ENCODE results near the gene TRMT2A.

Gene TRMT2A

DNA sequence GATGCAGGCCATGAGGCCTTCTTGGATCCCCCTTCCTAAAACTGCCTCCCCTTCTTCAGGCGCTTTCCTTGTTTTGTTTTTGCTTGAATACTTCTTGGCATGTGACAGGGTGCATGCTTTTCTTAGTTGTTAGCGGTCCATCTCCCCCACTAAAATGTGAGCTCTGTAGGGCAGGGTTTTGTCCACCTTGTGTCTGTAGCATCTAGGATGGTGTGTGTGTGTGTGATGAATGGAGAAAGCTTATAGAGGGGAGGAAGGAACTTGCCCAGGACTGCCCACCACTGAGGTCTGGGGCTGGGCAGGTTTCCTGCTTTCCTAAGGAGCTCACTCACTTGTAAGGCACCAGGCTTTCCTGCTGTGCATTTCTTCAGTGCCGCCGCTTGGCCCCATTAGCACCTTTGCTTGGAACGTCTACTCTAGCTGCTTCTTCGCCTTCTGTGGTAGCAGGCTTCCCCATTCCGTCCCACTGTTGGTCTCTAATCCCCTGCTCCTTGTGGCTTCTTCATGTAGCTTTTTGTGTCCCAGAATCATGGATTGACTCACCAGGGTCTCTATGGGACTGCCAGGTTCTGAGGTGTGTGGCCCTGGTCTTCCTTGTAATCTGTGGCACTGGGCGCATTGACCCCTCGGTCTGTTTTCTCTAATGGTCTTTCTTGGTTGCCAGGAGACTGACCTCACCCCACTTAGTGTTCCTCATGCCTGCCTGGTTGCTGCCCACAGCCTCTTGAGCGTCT is 33.7 kb downstream of the TRMT2A start:
- peaks cover 6% of the 10 kb centered on the region for H3K27me3 ChIP-seq (ENCODE audit: insufficient read depth, low read length, poor library complexity, severe bottlenecking)
- H3K4me1 ChIP-seq (ENCODE audit: insufficient read depth, low read length, poor library complexity, severe bottlenecking): peaks cover 42% of the 10 kb centered on the region
- no peaks in the 10 kb centered on the region; the same call in 1 of the 2 replicates for H3F3A ChIP-seq (ENCODE audit: low read depth)
- H4K20me1 ChIP-seq (ENCODE audit: insufficient read depth, low read length, poor library complexity, severe bottlenecking): peaks cover 75% of the 10 kb centered on the region
- peak overlapping the region; percentile 79 for H3K4me2 ChIP-seq (ENCODE audit: low read depth, low read length, poor library complexity, severe bottlenecking)
- no peaks in the 10 kb centered on the region for H3K9me3 ChIP-seq (ENCODE audit: insufficient read depth, low read depth, low read length)
- peaks cover 88% of the 10 kb centered on the region for H3K79me2 ChIP-seq (ENCODE audit: insufficient read depth, low read length)
- TF ChIP-seq, protein P1, sequence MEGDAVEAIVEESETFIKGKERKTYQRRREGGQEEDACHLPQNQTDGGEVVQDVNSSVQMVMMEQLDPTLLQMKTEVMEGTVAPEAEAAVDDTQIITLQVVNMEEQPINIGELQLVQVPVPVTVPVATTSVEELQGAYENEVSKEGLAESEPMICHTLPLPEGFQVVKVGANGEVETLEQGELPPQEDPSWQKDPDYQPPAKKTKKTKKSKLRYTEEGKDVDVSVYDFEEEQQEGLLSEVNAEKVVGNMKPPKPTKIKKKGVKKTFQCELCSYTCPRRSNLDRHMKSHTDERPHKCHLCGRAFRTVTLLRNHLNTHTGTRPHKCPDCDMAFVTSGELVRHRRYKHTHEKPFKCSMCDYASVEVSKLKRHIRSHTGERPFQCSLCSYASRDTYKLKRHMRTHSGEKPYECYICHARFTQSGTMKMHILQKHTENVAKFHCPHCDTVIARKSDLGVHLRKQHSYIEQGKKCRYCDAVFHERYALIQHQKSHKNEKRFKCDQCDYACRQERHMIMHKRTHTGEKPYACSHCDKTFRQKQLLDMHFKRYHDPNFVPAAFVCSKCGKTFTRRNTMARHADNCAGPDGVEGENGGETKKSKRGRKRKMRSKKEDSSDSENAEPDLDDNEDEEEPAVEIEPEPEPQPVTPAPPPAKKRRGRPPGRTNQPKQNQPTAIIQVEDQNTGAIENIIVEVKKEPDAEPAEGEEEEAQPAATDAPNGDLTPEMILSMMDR (conservative IDR thresholded peaks at IDR 0.05; ENCODE audit: low read length): no peak
- TF ChIP-seq EZH2phosphoT487 (IDR thresholded peaks at IDR 0.05; ENCODE audit: borderline replicate concordance): no peak
- no peaks in the 10 kb centered on the region for H3K9me2 ChIP-seq (replicated peaks; ENCODE audit: low read depth, low read length)
- H3K36me3 ChIP-seq (ENCODE audit: insufficient read depth, low read length): peaks cover 28% of the 10 kb centered on the region; the same call in 1 of the 2 replicates
- H3K4me3 ChIP-seq (ENCODE audit: low read length, poor library complexity, severe bottlenecking): peak overlapping the region; percentile 92
- peak overlapping the region; percentile 67 for H3K9ac ChIP-seq (ENCODE audit: low read depth, low read length, poor library complexity, severe bottlenecking)
- H2AFZ ChIP-seq (ENCODE audit: low read length): no peak overlapping the region

DNA sequence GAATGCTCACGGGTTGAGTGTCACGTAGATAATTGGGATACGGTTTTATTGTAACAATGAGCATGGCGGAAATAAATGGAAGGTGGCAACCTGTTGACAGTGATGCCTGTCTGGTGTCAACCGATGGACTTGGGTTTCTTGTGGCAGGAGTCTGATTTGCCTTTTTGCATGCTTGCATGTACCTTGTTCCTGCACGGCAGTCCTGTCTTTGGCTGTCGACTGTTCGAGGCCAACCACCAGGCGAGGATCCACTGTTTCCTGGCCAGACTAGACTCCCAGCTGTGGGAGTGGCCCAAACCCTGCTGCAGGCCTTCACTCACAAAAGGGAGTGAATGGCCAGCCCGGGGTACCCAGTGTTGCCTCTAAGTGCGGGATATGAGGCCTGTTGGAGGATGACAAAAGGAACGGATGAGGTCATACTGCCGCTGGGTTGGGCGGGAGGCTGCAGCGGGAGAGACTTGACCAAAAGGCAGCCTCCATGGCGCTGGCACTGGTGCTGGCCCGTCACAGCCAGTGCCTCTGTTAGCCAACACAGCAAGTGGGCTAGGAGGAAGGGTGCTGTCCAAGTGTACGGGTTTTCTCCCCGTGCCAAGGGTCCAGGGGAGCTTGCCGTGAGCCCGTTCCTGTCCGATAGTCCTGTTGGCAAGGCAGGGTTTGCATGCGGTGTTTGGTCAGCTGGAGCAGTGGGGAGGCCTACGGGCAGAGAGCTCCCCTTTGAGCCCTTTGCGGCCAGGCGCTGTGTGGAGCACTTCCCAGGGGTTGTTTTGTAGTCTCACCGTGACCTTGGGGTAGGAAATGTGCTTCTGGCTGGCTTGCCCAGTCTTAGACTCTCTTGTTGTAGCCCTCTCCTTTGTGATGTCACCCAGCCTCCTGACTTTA is 36.0 kb downstream of the TRMT2A start:
- Histone ChIP-seq H3K9ac (ENCODE audit: low read depth, low read length, poor library complexity, severe bottlenecking) (peak overlapping the region; percentile 93), H4K20me1 (ENCODE audit: insufficient read depth, low read length, poor library complexity, severe bottlenecking) (peaks cover 52% of the 10 kb centered on the region), H2AFZ (ENCODE audit: low read length) (no peak overlapping the region), H3K4me3 (ENCODE audit: low read length, poor library complexity, severe bottlenecking) (peak overlapping the region; percentile 92), H3K36me3 (ENCODE audit: insufficient read depth, low read length) (peaks cover 5% of the 10 kb centered on the region; the same call in 1 of the 2 replicates), H3K27me3 (ENCODE audit: insufficient read depth, low read length, poor library complexity, severe bottlenecking) (peaks cover 6% of the 10 kb centered on the region), H3F3A (ENCODE audit: low read depth) (peaks cover 5% of the 10 kb centered on the region), H3K9me2 (replicated peaks; ENCODE audit: low read depth, low read length) (no peaks in the 10 kb centered on the region), H3K79me2 (ENCODE audit: insufficient read depth, low read length) (peaks cover 65% of the 10 kb centered on the region), H3K4me1 (ENCODE audit: insufficient read depth, low read length, poor library complexity, severe bottlenecking) (peaks cover 42% of the 10 kb centered on the region), H3K9me3 (ENCODE audit: insufficient read depth, low read depth, low read length) (no peaks in the 10 kb centered on the region), H3K4me2 (ENCODE audit: low read depth, low read length, poor library complexity, severe bottlenecking) (peak overlapping the region; percentile 79)
- TF ChIP-seq EZH2phosphoT487 (IDR thresholded peaks at IDR 0.05; ENCODE audit: borderline replicate concordance): no peak
- TF ChIP-seq, protein P1 (conservative IDR thresholded peaks at IDR 0.05; ENCODE audit: low read length): no peak

DNA sequence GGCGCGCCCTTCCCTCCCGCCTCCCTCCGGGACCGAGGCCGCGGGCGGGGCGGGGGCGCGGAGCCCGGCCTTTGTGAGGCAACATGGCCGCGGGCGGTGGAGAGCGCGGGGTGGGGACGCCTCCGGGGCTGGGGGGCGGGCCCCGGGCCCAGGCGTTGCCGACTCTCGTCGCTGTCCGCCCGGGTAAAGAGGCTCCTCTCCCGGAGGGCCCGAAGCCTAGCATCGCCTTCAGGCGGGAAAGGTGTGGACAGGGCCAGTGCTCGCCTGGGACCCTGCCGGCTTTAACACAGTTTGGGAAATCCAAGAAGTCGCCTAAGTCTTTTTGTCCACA is 36.6 kb downstream of the TRMT2A start:
- Histone ChIP-seq H3K9me2 (replicated peaks; ENCODE audit: low read depth, low read length) (no peaks in the 10 kb centered on the region), H3K9ac (ENCODE audit: low read depth, low read length, poor library complexity, severe bottlenecking) (peak overlapping the region; percentile 93), H4K20me1 (ENCODE audit: insufficient read depth, low read length, poor library complexity, severe bottlenecking) (peaks cover 46% of the 10 kb centered on the region), H3K4me3 (ENCODE audit: low read length, poor library complexity, severe bottlenecking) (peak overlapping the region; percentile 92), H3K36me3 (ENCODE audit: insufficient read depth, low read length) (no peaks in the 10 kb centered on the region), H3K4me2 (ENCODE audit: low read depth, low read length, poor library complexity, severe bottlenecking) (peak overlapping the region; percentile 79), H3K27me3 (ENCODE audit: insufficient read depth, low read length, poor library complexity, severe bottlenecking) (peaks cover 6% of the 10 kb centered on the region), H3K79me2 (ENCODE audit: insufficient read depth, low read length) (peaks cover 59% of the 10 kb centered on the region), H2AFZ (ENCODE audit: low read length) (no peak overlapping the region), H3K4me1 (ENCODE audit: insufficient read depth, low read length, poor library complexity, severe bottlenecking) (peaks cover 40% of the 10 kb centered on the region), H3F3A (ENCODE audit: low read depth) (peaks cover 5% of the 10 kb centered on the region), H3K9me3 (ENCODE audit: insufficient read depth, low read depth, low read length) (no peaks in the 10 kb centered on the region)
- TF ChIP-seq EZH2phosphoT487 (IDR thresholded peaks at IDR 0.05; ENCODE audit: borderline replicate concordance): no peak
- TF ChIP-seq, protein P1 (conservative IDR thresholded peaks at IDR 0.05; ENCODE audit: low read length): no peak

Measured in Loucy (cell line).